IMR-90 (cell line): ENCODE results near the gene ZNHIT1. TPM values are rescaled to one million over a fixed set of nuclear protein-coding genes. Genes with fewer than 3 reads are reported as not detected.

Experiments used
- ATAC-seq: fragments of 200-7000 bp; cut with Tn5 transposase; 2 replicates; pipeline ENCODE4 v1.9.1; 2020; ENCODE audit warnings: low read depth, mild to moderate bottlenecking, moderate library complexity
- BruUV-seq: library from RNA; stranded (reverse); fragments of 400-500 nt; replicated peaks from 2 replicates; lab custom pipeline; 2021; lab: Mats Ljungman, UMichigan
- CTCF ChIA-PET: fragments of 300-600 bp; formaldehyde crosslinking; extraction: SDS; loops from one replicate; lab custom pipeline; 2021; ENCODE audit warnings: antibody characterized with exemption; lab: Yijun Ruan, JAX
- POLR2A ChIA-PET: fragments of 300-600 bp; sonication (Branson Sonifier 250); formaldehyde crosslinking; loops from one replicate; lab custom pipeline; 2022; ENCODE audit warnings: antibody characterized with exemption; ENCODE audit not compliant: unreplicated experiment; lab: Charles Lee
- DNase-seq: peaks from one replicate; pipeline ENCODE4 v3.0.0; 2013
- H2AFZ ChIP-seq: replicated peaks from 2 replicates; pipeline ENCODE3; 2013; ENCODE audit warnings: low read length, mild to moderate bottlenecking; ENCODE audit not compliant: poor library complexity
- H2AK5ac ChIP-seq: 2 replicates; pipeline ENCODE4 v1.6.1; 2013; ENCODE audit warnings: low read depth, low read length, inconsistent platforms
- H2AK9ac ChIP-seq: replicated peaks from 2 replicates; pipeline ENCODE3; 2013; ENCODE audit warnings: mild to moderate bottlenecking, low read depth, low read length, moderate library complexity; ENCODE audit not compliant: poor library complexity
- H2BK120ac ChIP-seq: 2 replicates; pipeline ENCODE4 v1.6.1; 2013; ENCODE audit warnings: low read depth, low read length, inconsistent platforms
- H2BK15ac ChIP-seq: 3 replicates; pipeline ENCODE4 v1.6.1; 2013; ENCODE audit warnings: low read depth, low read length, inconsistent platforms
- H2BK20ac ChIP-seq: 2 replicates; pipeline ENCODE4 v1.6.1; 2013; ENCODE audit warnings: low read depth, mild to moderate bottlenecking, inconsistent platforms, low read length, moderate library complexity
- H2BK5ac ChIP-seq: 2 replicates; pipeline ENCODE4 v1.6.1; 2013; ENCODE audit warnings: mild to moderate bottlenecking, low read depth, low read length, inconsistent platforms; ENCODE audit not compliant: poor library complexity, severe bottlenecking
- H3K14ac ChIP-seq: replicated peaks from 2 replicates; pipeline ENCODE4 v1.6.1; 2013; ENCODE audit warnings: low read depth, low read length, inconsistent platforms
- H3K18ac ChIP-seq: 2 replicates; pipeline ENCODE4 v1.6.1; 2013; ENCODE audit warnings: low read depth, low read length, control low read depth
- H3K23ac ChIP-seq: 2 replicates; pipeline ENCODE4 v1.6.1; 2013; ENCODE audit warnings: low read depth, low read length, inconsistent platforms
- H3K27ac ChIP-seq: 2 replicates; pipeline ENCODE4 v1.5.1; 2013; ENCODE audit warnings: mild to moderate bottlenecking, control low read depth, low read length; ENCODE audit not compliant: insufficient read depth
- H3K27me3 ChIP-seq: 2 replicates; pipeline ENCODE4 v1.6.1; 2013; ENCODE audit warnings: low read length; ENCODE audit not compliant: control insufficient read depth, insufficient read depth
- H3K36me3 ChIP-seq: 2 replicates; pipeline ENCODE4 v1.6.1; 2013; ENCODE audit warnings: low read length, mixed read lengths; ENCODE audit not compliant: control insufficient read depth, insufficient read depth
- H3K4ac ChIP-seq: 2 replicates; pipeline ENCODE4 v1.6.1; 2013; ENCODE audit warnings: low read depth, low read length, inconsistent platforms
- H3K4me1 ChIP-seq: 2 replicates; pipeline ENCODE4 v1.6.1; 2013; ENCODE audit warnings: low read length, mixed read lengths; ENCODE audit not compliant: control insufficient read depth, insufficient read depth
- H3K4me2 ChIP-seq: 2 replicates; pipeline ENCODE4 v1.6.1; 2013; ENCODE audit warnings: low read depth, mild to moderate bottlenecking, control low read depth, low read length, moderate library complexity
- H3K4me3 ChIP-seq: 2 replicates; pipeline ENCODE4 v1.5.1; 2013; ENCODE audit warnings: low read depth, mild to moderate bottlenecking, control low read depth, low read length, moderate library complexity; ENCODE audit not compliant: insufficient read depth
- H3K56ac ChIP-seq: 2 replicates; pipeline ENCODE4 v1.6.1; 2013; ENCODE audit warnings: low read length, inconsistent platforms; ENCODE audit not compliant: insufficient read depth; ENCODE audit errors: extremely low read depth
- H3K79me1 ChIP-seq, 2 experiments: 2 replicates each; pipeline ENCODE4 v1.6.1; 2013; ENCODE audit warnings: low read length in 2 of 2, inconsistent platforms in 1 of 2, low read depth in 1 of 2
- H3K9ac ChIP-seq: 2 replicates; pipeline ENCODE4 v1.6.1; 2013; ENCODE audit warnings: low read depth, low read length, control low read depth
- H3K9me1 ChIP-seq: 2 replicates; pipeline ENCODE4 v1.6.1; 2013; ENCODE audit warnings: low read length, inconsistent platforms; ENCODE audit not compliant: insufficient read depth
- H3K9me3 ChIP-seq: 2 replicates; pipeline ENCODE4 v1.6.1; 2013; ENCODE audit warnings: low read length; ENCODE audit not compliant: control insufficient read depth, insufficient read depth
- H4K20me1 ChIP-seq: 2 replicates; pipeline ENCODE4 v1.6.1; 2013; ENCODE audit warnings: low read length, inconsistent platforms; ENCODE audit not compliant: insufficient read depth
- H4K5ac ChIP-seq: 2 replicates; pipeline ENCODE4 v1.6.1; 2013; ENCODE audit warnings: mild to moderate bottlenecking, low read depth, low read length, control low read depth
- H4K8ac ChIP-seq, 2 experiments: 2 replicates each; pipeline ENCODE4 v1.6.1; 2013; ENCODE audit warnings: low read depth in 2 of 2, low read length in 2 of 2, control low read depth in 1 of 2, inconsistent platforms in 1 of 2
- H4K91ac ChIP-seq: 2 replicates; pipeline ENCODE4 v1.6.1; 2013; ENCODE audit warnings: low read depth, low read length, inconsistent platforms; ENCODE audit not compliant: insufficient read depth
- BHLHE40 ChIP-seq: fragments of 150-350 bp; IDR thresholded peaks from 2 replicates; pipeline ENCODE4 v1.6.1; 2016; ENCODE audit warnings: mild to moderate bottlenecking, low read depth, low read length
- CEBPB ChIP-seq: IDR thresholded peaks from 2 replicates; pipeline ENCODE4 v1.6.1; 2012; ENCODE audit warnings: low read depth, low read length, improper control_type of control experiment
- CHD1 ChIP-seq: IDR thresholded peaks from 2 replicates; pipeline ENCODE4 v1.6.1; 2012; ENCODE audit warnings: low read depth, low read length, improper control_type of control experiment
- CTCF ChIP-seq: conservative IDR thresholded peaks from 2 replicates; pipeline ENCODE4 v1.5.1; 2012; ENCODE audit warnings: mild to moderate bottlenecking, low read depth, low read length, improper control_type of control experiment
- ELK1 ChIP-seq: fragments of 150-350 bp; IDR thresholded peaks from 2 replicates; pipeline ENCODE4 v1.6.1; 2016; ENCODE audit warnings: low read depth, mild to moderate bottlenecking, low read length, moderate library complexity, borderline replicate concordance
- FOS ChIP-seq: fragments of 150-350 bp; IDR thresholded peaks from 2 replicates; pipeline ENCODE4 v1.6.1; 2016; ENCODE audit warnings: low read depth, low read length
- MAFK ChIP-seq: IDR thresholded peaks from 2 replicates; pipeline ENCODE4 v1.6.1; 2012; ENCODE audit warnings: low read depth, low read length, improper control_type of control experiment
- MAZ ChIP-seq: IDR thresholded peaks from 2 replicates; pipeline ENCODE4 v1.6.1; 2012; ENCODE audit warnings: low read depth, mild to moderate bottlenecking, low read length, improper control_type of control experiment, moderate library complexity, borderline replicate concordance
- MXI1 ChIP-seq: IDR thresholded peaks from 2 replicates; pipeline ENCODE4 v1.6.1; 2012; ENCODE audit warnings: low read depth, mild to moderate bottlenecking, low read length, moderate library complexity, borderline replicate concordance
- NFE2L2 ChIP-seq: fragments of 150-350 bp; IDR thresholded peaks from 2 replicates; pipeline ENCODE4 v1.6.1; 2016; ENCODE audit warnings: low read depth, mild to moderate bottlenecking, low read length
- POLR2A ChIP-seq: IDR thresholded peaks from 2 replicates; pipeline ENCODE4 v1.6.1; 2012; ENCODE audit warnings: mild to moderate bottlenecking, low read depth, low read length
- RAD21 ChIP-seq: IDR thresholded peaks from 2 replicates; pipeline ENCODE4 v1.6.1; 2012; ENCODE audit warnings: low read length, improper control_type of control experiment
- RCOR1 ChIP-seq: IDR thresholded peaks from 2 replicates; pipeline ENCODE4 v1.6.1; 2012; ENCODE audit warnings: mild to moderate bottlenecking, low read length, improper control_type of control experiment; ENCODE audit not compliant: insufficient replicate concordance
- RFX5 ChIP-seq: IDR thresholded peaks from 2 replicates; pipeline ENCODE4 v1.8.0; 2012; ENCODE audit warnings: low read depth, mild to moderate bottlenecking, low read length, moderate library complexity
- SMC3 ChIP-seq: fragments of 150-350 bp; IDR thresholded peaks from 2 replicates; pipeline ENCODE4 v1.6.1; 2016; ENCODE audit warnings: low read depth, mild to moderate bottlenecking, antibody characterized with exemption, low read length, moderate library complexity
- USF2 ChIP-seq: fragments of 150-350 bp; IDR thresholded peaks from 2 replicates; pipeline ENCODE4 v1.6.1; 2017; ENCODE audit warnings: mild to moderate bottlenecking, antibody characterized with exemption, low read length, low read depth
- WGBS, 2 experiments: methylation state at CpG; one replicate each; pipeline versions ENCODE4 v1.1.5 to v1.1.7; 2013; ENCODE audit warnings: missing lambda C conversion rate in 2 of 2; ENCODE audit not compliant: insufficient read length in 1 of 2; ENCODE audit errors: extremely low coverage in 2 of 2; 5-methylcytosine and 5-hydroxymethylcytosine counted together
- dilution Hi-C: fragments of 300-500 bp; cut with HindIII; formaldehyde crosslinking; loops from one replicate; pipeline ENCODE4 v1.14.3; 2018; ENCODE audit warnings: low sequenced_read_pairs; ENCODE audit not compliant: unreplicated experiment
- in situ Hi-C: fragments of 300-500 bp; cut with MboI; formaldehyde crosslinking; loops from 3 replicates; pipeline ENCODE4 v1.14.3; 2019; ENCODE audit warnings: low sequenced_read_pairs, inconsistent platforms, mixed read lengths
- intact Hi-C: fragments of 100-400 bp; cut with micrococcal nuclease; formaldehyde crosslinking; loops from 2 replicates; pipeline ENCODE4 v1.10.0; 2022
- polyA plus RNA-seq, 3 experiments: library from polyadenylated mRNA; depleted of rRNA; stranded (reverse); fragments of >200 nt; gene quantifications; 2 replicates each; pipeline ENCODE4 v1.2.3, GENCODE V29; 2012; ENCODE audit warnings: low replicate concordance in 1 of 3
- total RNA-seq: library from RNA; depleted of rRNA; stranded (reverse); fragments of >200 nt; gene quantifications from 2 replicates; pipeline ENCODE4 v1.2.3, GENCODE V29; 2012

Gene ZNHIT1
- total and polyA plus RNA-seq, 2 of the 4 experiments (the other 2 are of a cell fraction), result 31.7 to 47.1 TPM

GRCh38 chr7:101222275-101222830, 4.4 kb downstream of the ZNHIT1 start:
- Histone ChIP-seq H3K36me3 (peaks cover 32% of the 10 kb centered on the region), H3K4me2 (no peak overlapping the region), H3K27me3 (no peaks in the 10 kb centered on the region), H2AK5ac (no peak overlapping the region), H4K20me1 (peaks cover 8% of the 10 kb centered on the region), H3K9ac (no peak overlapping the region), H4K8ac (no peak overlapping the region), H2AK9ac (no peak overlapping the region), H2BK120ac (no peak overlapping the region), H3K9me1 (peaks cover 3% of the 10 kb centered on the region; the same call in 1 of the 2 replicates), H3K4me3 (no peak overlapping the region), H3K14ac (no peak overlapping the region), H4K91ac (no peak overlapping the region), H3K18ac (no peak overlapping the region), H4K5ac (no peak overlapping the region), H2AFZ (no peak overlapping the region), H3K4ac (no peak overlapping the region), H2BK5ac (no peak overlapping the region), H3K56ac (no peak overlapping the region), H3K27ac (no peak overlapping the region), H3K79me1 (peaks cover 16 to 41% of the 10 kb centered on the region in 2 experiments), H2BK15ac (no peak overlapping the region), H3K9me3 (no peaks in the 10 kb centered on the region), H3K23ac (no peak overlapping the region), H3K4me1 (no peaks in the 10 kb centered on the region), H2BK20ac (no peak overlapping the region)
- 86% methylated on average over 23 of the region's 27 CpGs; no CpG with 5 or more reads in 1 of the 2 experiments for WGBS, 2 experiments
- no TSS peak for BruUV-seq
- ChIA-PET CTCF (no interaction called here), POLR2A (no interaction called here)
- intact Hi-C loops, result no loop called here
- dilution Hi-C loops, result no loop called here
- ATAC-seq, result no peak
- in situ Hi-C loops, result no loop called here
- no peak for DNase-seq
- no peak for TF ChIP-seq NFE2L2
- TF ChIP-seq RFX5, result no peak
- TF ChIP-seq CHD1, result no peak
- no peak for TF ChIP-seq RAD21
- TF ChIP-seq SMC3, result no peak
- no peak for TF ChIP-seq MAFK
- no peak for TF ChIP-seq FOS
- TF ChIP-seq CEBPB, result no peak
- no peak for TF ChIP-seq MAZ
- no peak for TF ChIP-seq ELK1
- no peak for TF ChIP-seq CTCF
- TF ChIP-seq POLR2A, result no peak
- TF ChIP-seq BHLHE40, result no peak
- TF ChIP-seq USF2, result no peak
- TF ChIP-seq MXI1, result no peak
- no peak for TF ChIP-seq RCOR1
